GM23338 (cell line): Measurements from ENCODE around the gene TLE1. TPM values are rescaled to one million over a fixed set of nuclear protein-coding genes. Genes with fewer than 3 reads are reported as not detected.

Source experiments
- ATAC-seq: fragments of 200-7000 bp; cut with Tn5 transposase; 3 replicates; pipeline ENCODE4 v1.9.1; 2020
- DNase-seq: peaks from one replicate; pipeline ENCODE4 v3.0.0-alpha.2; 2015; ENCODE audit warnings: low spot score
- H2AFZ ChIP-seq: fragments of 200-600 bp; sonication (generic); 2 replicates; pipeline ENCODE4 v1.8.0; 2016; ENCODE audit warnings: antibody characterized with exemption, mild to moderate bottlenecking, moderate library complexity
- H3F3A ChIP-seq: fragments of 200-600 bp; sonication (generic); replicated peaks from 2 replicates; pipeline ENCODE4 v1.8.0; 2017; ENCODE audit warnings: antibody characterized with exemption, mixed run types, low read depth
- H3K27ac ChIP-seq: fragments of 200-600 bp; sonication (generic); 2 replicates; pipeline ENCODE4 v1.6.1; 2016; ENCODE audit warnings: low read depth
- H3K27me3 ChIP-seq: fragments of 200-600 bp; sonication (generic); 2 replicates; pipeline ENCODE4 v1.8.0; 2016; ENCODE audit warnings: mild to moderate bottlenecking, mixed run types, moderate library complexity; ENCODE audit not compliant: insufficient read depth
- H3K36me3 ChIP-seq: fragments of 200-600 bp; sonication (generic); 2 replicates; pipeline ENCODE4 v1.8.0; 2016; ENCODE audit warnings: mild to moderate bottlenecking; ENCODE audit not compliant: insufficient read depth
- H3K4me1 ChIP-seq: fragments of 200-600 bp; sonication (generic); 2 replicates; pipeline ENCODE4 v1.8.0; 2016; ENCODE audit warnings: mild to moderate bottlenecking, moderate library complexity; ENCODE audit not compliant: insufficient read depth
- H3K4me2 ChIP-seq: fragments of 200-600 bp; sonication (generic); 2 replicates; pipeline ENCODE4 v1.7.1; 2017; ENCODE audit warnings: mixed run types
- H3K4me3 ChIP-seq: fragments of 200-600 bp; sonication (generic); 2 replicates; pipeline ENCODE4 v1.6.1; 2016; ENCODE audit warnings: mixed run types
- H3K79me2 ChIP-seq: fragments of 200-600 bp; sonication (generic); replicated peaks from 2 replicates; pipeline ENCODE4 v1.8.0; 2017; ENCODE audit warnings: mild to moderate bottlenecking; ENCODE audit not compliant: insufficient read depth
- H3K9me2 ChIP-seq: fragments of 200-600 bp; sonication (generic); 2 replicates; pipeline ENCODE4 v1.8.0; 2017; ENCODE audit not compliant: insufficient read depth
- H4K20me1 ChIP-seq: fragments of 200-600 bp; sonication (generic); replicated peaks from 2 replicates; pipeline ENCODE4 v1.8.0; 2017; ENCODE audit warnings: mild to moderate bottlenecking; ENCODE audit not compliant: insufficient read depth
- H3K27ac Mint-ChIP-seq: 2 replicates; pipeline ENCODE4 v1.8.0; 2020; ENCODE audit warnings: inconsistent platforms, mild to moderate bottlenecking, moderate library complexity, mixed read lengths
- H3K27me3 Mint-ChIP-seq: 3 replicates; pipeline ENCODE4 v1.8.0; 2022; ENCODE audit warnings: low read depth, mild to moderate bottlenecking, moderate library complexity, mixed read lengths, inconsistent platforms; ENCODE audit not compliant: insufficient read depth, poor library complexity
- H3K36me3 Mint-ChIP-seq: 3 replicates; pipeline ENCODE4 v1.8.0; 2021; ENCODE audit warnings: low read depth, mild to moderate bottlenecking, inconsistent platforms, moderate library complexity, mixed read lengths
- H3K4me1 Mint-ChIP-seq: 3 replicates; pipeline ENCODE4 v1.8.0; 2020; ENCODE audit warnings: mild to moderate bottlenecking, inconsistent platforms, mixed read lengths
- H3K4me3 Mint-ChIP-seq: 3 replicates; pipeline ENCODE4 v1.8.0; 2021; ENCODE audit warnings: moderate library complexity, mild to moderate bottlenecking, inconsistent platforms, mixed read lengths
- H3K9me3 Mint-ChIP-seq: 3 replicates; pipeline ENCODE4 v1.8.0; 2020; ENCODE audit warnings: moderate library complexity, mild to moderate bottlenecking, inconsistent platforms, mixed read lengths
- CREB1 ChIP-seq: fragments of 250-450 bp; sonication (Bioruptor Pico); IDR thresholded peaks from 2 replicates; pipeline ENCODE4 v1.5.0; 2020; ENCODE audit warnings: low read depth, mild to moderate bottlenecking, moderate library complexity
- EZH2 ChIP-seq: fragments of 200-600 bp; sonication (generic); IDR thresholded peaks from one replicate; pipeline ENCODE4 v1.8.0; 2017; ENCODE audit warnings: antibody characterized with exemption, mild to moderate bottlenecking, low read depth; ENCODE audit not compliant: unreplicated experiment
- EZH2phosphoT487 ChIP-seq: fragments of 200-600 bp; sonication (generic); IDR thresholded peaks from one replicate; pipeline ENCODE4 v1.8.1; 2018; ENCODE audit warnings: antibody characterized with exemption; ENCODE audit not compliant: unreplicated experiment
- JUNB ChIP-seq: IDR thresholded peaks from one replicate; pipeline ENCODE4 v1.6.1; 2016; ENCODE audit warnings: antibody characterized with exemption; ENCODE audit not compliant: unreplicated experiment
- NANOG ChIP-seq: IDR thresholded peaks from 2 replicates; pipeline ENCODE4 v1.6.1; 2016; ENCODE audit warnings: antibody characterized with exemption, borderline replicate concordance
- POLR2AphosphoS5 ChIP-seq: IDR thresholded peaks from 2 replicates; pipeline ENCODE4 v1.6.1; 2016; ENCODE audit warnings: antibody characterized with exemption, low read depth
- STAT1 ChIP-seq: IDR thresholded peaks from one replicate; pipeline ENCODE4 v1.6.1; 2016; ENCODE audit warnings: antibody characterized with exemption; ENCODE audit not compliant: unreplicated experiment
- ZNF114 ChIP-seq: fragments of 250-450 bp; sonication (Bioruptor Pico); IDR thresholded peaks from 2 replicates; pipeline ENCODE4 v1.5.0; 2020; ENCODE audit warnings: mild to moderate bottlenecking, moderate library complexity
- ZNF331 ChIP-seq: fragments of 250-450 bp; sonication (Bioruptor Pico); IDR thresholded peaks from 2 replicates; pipeline ENCODE4 v1.5.0; 2020; ENCODE audit warnings: low read depth, mild to moderate bottlenecking, moderate library complexity
- polyA plus RNA-seq: library from polyadenylated mRNA; unstranded; fragments of >200 nt; fragmentation: Nextera tagmentation; extraction: Ambion mirVana; gene quantifications from 2 replicates; pipeline ENCODE4 v1.2.1, GENCODE V29; 2016
- total RNA-seq: library from RNA; depleted of rRNA; stranded (reverse); fragments of >200 nt; shearing (Covaris generic); gene quantifications from 2 replicates; pipeline ENCODE4 v1.2.3, GENCODE V29; 2014
- TF ChIP-seq, protein P1 (sequence below): fragments of 250-450 bp; sonication (Bioruptor Pico); IDR thresholded peaks from 2 replicates; pipeline ENCODE4 v1.5.0; 2020; ENCODE audit warnings: mild to moderate bottlenecking, moderate library complexity
- TF ChIP-seq, protein P2 (sequence below): IDR thresholded peaks from one replicate; pipeline ENCODE4 v1.6.1; 2018; ENCODE audit warnings: antibody characterized with exemption; ENCODE audit not compliant: unreplicated experiment
- TF ChIP-seq, protein P3 (sequence below): IDR thresholded peaks from 2 replicates; pipeline ENCODE4 v1.6.1; 2016; ENCODE audit warnings: antibody characterized with exemption

TLE1 gene
- total and polyA plus RNA-seq, 2 experiments from 2014 or later, result 58.1 to 132 TPM

DNA sequence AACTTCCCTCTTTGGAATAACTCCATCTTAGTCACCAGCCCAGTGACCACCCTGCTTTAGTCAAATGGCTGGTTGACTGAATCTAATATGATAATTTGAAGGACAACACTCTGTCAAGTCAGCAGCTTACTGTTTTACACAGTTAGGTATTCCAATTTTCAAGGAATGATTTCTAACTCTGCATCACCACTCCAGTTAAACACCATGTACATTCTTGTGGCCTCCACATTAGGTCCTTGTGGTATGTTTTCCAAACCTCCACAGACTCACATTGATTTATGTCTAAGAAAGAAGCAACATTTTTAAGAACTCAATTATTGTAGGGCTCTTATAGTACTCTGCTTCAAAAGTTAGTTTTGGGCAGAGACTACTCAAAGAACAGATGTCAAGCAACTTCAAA, 110.7 kb downstream of the TLE1 start:
- no peaks in the 10 kb centered on the region for H3K9me2 ChIP-seq
- no peak overlapping the region for H3K27ac ChIP-seq
- peaks cover 17% of the 10 kb centered on the region for H3K4me1 ChIP-seq
- peaks cover 32% of the 10 kb centered on the region for H3K4me1 Mint-ChIP-seq
- no peak overlapping the region for H2AFZ ChIP-seq
- no peaks in the 10 kb centered on the region for H3F3A ChIP-seq
- no peaks in the 10 kb centered on the region; the same call in 1 of the 2 replicates for H3K79me2 ChIP-seq
- no peak overlapping the region for H3K4me2 ChIP-seq
- no peaks in the 10 kb centered on the region for H3K27me3 ChIP-seq
- DNase-seq (no peak), ATAC-seq (no peak)
- no peak overlapping the region; the same call in none of the 2 replicates for H3K27ac Mint-ChIP-seq
- H3K36me3 ChIP-seq, result peaks cover 6% of the 10 kb centered on the region; the same call in 1 of the 2 replicates
- TF ChIP-seq EZH2, result no peak
- no peak for TF ChIP-seq ZNF114 (CRISPR knock-in tag)
- no peak for TF ChIP-seq EZH2phosphoT487
- no peak for TF ChIP-seq ZNF331 (CRISPR knock-in tag)
- TF ChIP-seq, protein P1, sequence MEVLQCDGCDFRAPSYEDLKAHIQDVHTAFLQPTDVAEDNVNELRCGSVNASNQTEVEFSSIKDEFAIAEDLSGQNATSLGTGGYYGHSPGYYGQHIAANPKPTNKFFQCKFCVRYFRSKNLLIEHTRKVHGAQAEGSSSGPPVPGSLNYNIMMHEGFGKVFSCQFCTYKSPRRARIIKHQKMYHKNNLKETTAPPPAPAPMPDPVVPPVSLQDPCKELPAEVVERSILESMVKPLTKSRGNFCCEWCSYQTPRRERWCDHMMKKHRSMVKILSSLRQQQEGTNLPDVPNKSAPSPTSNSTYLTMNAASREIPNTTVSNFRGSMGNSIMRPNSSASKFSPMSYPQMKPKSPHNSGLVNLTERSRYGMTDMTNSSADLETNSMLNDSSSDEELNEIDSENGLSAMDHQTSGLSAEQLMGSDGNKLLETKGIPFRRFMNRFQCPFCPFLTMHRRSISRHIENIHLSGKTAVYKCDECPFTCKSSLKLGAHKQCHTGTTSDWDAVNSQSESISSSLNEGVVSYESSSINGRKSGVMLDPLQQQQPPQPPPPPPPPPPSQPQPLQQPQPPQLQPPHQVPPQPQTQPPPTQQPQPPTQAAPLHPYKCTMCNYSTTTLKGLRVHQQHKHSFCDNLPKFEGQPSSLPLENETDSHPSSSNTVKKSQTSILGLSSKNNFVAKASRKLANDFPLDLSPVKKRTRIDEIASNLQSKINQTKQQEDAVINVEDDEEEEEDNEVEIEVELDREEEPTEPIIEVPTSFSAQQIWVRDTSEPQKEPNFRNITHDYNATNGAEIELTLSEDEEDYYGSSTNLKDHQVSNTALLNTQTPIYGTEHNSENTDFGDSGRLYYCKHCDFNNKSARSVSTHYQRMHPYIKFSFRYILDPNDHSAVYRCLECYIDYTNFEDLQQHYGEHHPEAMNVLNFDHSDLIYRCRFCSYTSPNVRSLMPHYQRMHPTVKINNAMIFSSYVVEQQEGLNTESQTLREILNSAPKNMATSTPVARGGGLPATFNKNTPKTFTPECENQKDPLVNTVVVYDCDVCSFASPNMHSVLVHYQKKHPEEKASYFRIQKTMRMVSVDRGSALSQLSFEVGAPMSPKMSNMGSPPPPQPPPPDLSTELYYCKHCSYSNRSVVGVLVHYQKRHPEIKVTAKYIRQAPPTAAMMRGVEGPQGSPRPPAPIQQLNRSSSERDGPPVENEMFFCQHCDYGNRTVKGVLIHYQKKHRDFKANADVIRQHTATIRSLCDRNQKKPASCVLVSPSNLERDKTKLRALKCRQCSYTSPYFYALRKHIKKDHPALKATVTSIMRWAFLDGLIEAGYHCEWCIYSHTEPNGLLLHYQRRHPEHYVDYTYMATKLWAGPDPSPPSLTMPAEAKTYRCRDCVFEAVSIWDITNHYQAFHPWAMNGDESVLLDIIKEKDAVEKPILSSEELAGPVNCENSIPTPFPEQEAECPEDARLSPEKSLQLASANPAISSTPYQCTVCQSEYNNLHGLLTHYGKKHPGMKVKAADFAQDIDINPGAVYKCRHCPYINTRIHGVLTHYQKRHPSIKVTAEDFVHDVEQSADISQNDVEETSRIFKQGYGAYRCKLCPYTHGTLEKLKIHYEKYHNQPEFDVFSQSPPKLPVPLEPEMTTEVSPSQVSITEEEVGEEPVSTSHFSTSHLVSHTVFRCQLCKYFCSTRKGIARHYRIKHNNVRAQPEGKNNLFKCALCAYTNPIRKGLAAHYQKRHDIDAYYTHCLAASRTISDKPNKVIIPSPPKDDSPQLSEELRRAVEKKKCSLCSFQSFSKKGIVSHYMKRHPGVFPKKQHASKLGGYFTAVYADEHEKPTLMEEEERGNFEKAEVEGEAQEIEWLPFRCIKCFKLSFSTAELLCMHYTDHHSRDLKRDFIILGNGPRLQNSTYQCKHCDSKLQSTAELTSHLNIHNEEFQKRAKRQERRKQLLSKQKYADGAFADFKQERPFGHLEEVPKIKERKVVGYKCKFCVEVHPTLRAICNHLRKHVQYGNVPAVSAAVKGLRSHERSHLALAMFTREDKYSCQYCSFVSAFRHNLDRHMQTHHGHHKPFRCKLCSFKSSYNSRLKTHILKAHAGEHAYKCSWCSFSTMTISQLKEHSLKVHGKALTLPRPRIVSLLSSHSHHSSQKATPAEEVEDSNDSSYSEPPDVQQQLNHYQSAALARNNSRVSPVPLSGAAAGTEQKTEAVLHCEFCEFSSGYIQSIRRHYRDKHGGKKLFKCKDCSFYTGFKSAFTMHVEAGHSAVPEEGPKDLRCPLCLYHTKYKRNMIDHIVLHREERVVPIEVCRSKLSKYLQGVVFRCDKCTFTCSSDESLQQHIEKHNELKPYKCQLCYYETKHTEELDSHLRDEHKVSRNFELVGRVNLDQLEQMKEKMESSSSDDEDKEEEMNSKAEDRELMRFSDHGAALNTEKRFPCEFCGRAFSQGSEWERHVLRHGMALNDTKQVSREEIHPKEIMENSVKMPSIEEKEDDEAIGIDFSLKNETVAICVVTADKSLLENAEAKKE (CRISPR knock-in tag), result no peak
- TF ChIP-seq POLR2AphosphoS5, result no peak
- no peak for TF ChIP-seq STAT1
- TF ChIP-seq, protein P2, sequence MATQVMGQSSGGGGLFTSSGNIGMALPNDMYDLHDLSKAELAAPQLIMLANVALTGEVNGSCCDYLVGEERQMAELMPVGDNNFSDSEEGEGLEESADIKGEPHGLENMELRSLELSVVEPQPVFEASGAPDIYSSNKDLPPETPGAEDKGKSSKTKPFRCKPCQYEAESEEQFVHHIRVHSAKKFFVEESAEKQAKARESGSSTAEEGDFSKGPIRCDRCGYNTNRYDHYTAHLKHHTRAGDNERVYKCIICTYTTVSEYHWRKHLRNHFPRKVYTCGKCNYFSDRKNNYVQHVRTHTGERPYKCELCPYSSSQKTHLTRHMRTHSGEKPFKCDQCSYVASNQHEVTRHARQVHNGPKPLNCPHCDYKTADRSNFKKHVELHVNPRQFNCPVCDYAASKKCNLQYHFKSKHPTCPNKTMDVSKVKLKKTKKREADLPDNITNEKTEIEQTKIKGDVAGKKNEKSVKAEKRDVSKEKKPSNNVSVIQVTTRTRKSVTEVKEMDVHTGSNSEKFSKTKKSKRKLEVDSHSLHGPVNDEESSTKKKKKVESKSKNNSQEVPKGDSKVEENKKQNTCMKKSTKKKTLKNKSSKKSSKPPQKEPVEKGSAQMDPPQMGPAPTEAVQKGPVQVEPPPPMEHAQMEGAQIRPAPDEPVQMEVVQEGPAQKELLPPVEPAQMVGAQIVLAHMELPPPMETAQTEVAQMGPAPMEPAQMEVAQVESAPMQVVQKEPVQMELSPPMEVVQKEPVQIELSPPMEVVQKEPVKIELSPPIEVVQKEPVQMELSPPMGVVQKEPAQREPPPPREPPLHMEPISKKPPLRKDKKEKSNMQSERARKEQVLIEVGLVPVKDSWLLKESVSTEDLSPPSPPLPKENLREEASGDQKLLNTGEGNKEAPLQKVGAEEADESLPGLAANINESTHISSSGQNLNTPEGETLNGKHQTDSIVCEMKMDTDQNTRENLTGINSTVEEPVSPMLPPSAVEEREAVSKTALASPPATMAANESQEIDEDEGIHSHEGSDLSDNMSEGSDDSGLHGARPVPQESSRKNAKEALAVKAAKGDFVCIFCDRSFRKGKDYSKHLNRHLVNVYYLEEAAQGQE, result no peak
- TF ChIP-seq JUNB, result no peak
- no peak for TF ChIP-seq CREB1 (CRISPR knock-in tag)
- TF ChIP-seq, protein P3, sequence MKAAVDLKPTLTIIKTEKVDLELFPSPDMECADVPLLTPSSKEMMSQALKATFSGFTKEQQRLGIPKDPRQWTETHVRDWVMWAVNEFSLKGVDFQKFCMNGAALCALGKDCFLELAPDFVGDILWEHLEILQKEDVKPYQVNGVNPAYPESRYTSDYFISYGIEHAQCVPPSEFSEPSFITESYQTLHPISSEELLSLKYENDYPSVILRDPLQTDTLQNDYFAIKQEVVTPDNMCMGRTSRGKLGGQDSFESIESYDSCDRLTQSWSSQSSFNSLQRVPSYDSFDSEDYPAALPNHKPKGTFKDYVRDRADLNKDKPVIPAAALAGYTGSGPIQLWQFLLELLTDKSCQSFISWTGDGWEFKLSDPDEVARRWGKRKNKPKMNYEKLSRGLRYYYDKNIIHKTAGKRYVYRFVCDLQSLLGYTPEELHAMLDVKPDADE, result no peak
- no peak for TF ChIP-seq NANOG
- no peak overlapping the region for H3K4me3 ChIP-seq
- H3K4me3 Mint-ChIP-seq, result no peak overlapping the region
- H3K9me3 Mint-ChIP-seq, result no peaks in the 10 kb centered on the region
- H4K20me1 ChIP-seq, result no peaks in the 10 kb centered on the region
- peaks cover 42% of the 10 kb centered on the region for H3K36me3 Mint-ChIP-seq
- H3K27me3 Mint-ChIP-seq, result peaks cover 6% of the 10 kb centered on the region
